HUES64 (cell line): Measurements from ENCODE around the gene IAH1.

Source experiments
- H3K27ac ChIP-seq: 2 replicates; pipeline ENCODE4 v1.7.0; 2013; ENCODE audit warnings: low read depth, low read length, inconsistent platforms
- H3K27me3 ChIP-seq: 2 replicates; pipeline ENCODE4 v1.6.1; 2013; ENCODE audit warnings: mild to moderate bottlenecking, low read length; ENCODE audit not compliant: insufficient read depth
- H3K36me3 ChIP-seq: 2 replicates; pipeline ENCODE4 v1.6.1; 2013; ENCODE audit warnings: mild to moderate bottlenecking, low read length; ENCODE audit not compliant: insufficient read depth
- H3K4me1 ChIP-seq: 2 replicates; pipeline ENCODE4 v1.6.1; 2013; ENCODE audit warnings: mild to moderate bottlenecking, low read length, moderate library complexity; ENCODE audit not compliant: insufficient read depth
- H3K4me3 ChIP-seq: 2 replicates; pipeline ENCODE4 v1.5.1; 2013; ENCODE audit warnings: mild to moderate bottlenecking, low read length, moderate library complexity
- H3K9ac ChIP-seq: 2 replicates; pipeline ENCODE4 v1.6.1; 2013; ENCODE audit warnings: mild to moderate bottlenecking, low read depth, low read length
- H3K9me3 ChIP-seq: 2 replicates; pipeline ENCODE4 v1.6.1; 2013; ENCODE audit warnings: low read depth, low read length; ENCODE audit not compliant: insufficient read depth
- WGBS: fragments of 150-250, 120-280 bp; methylation state at CpG from one replicate; pipeline ENCODE4 v1.1.7; 2013; ENCODE audit warnings: missing lambda C conversion rate; 5-methylcytosine and 5-hydroxymethylcytosine counted together

Gene IAH1

GRCh38 chr2:9460441-9461017 lies 13.8 kb upstream of the IAH1 start:
- H3K4me3 ChIP-seq = no peak overlapping the region
- H3K27me3 ChIP-seq = no peaks in the 10 kb centered on the region
- no peak overlapping the region for H3K27ac ChIP-seq
- H3K36me3 ChIP-seq = peaks cover 84% of the 10 kb centered on the region
- no peaks in the 10 kb centered on the region for H3K4me1 ChIP-seq
- WGBS = 97% methylated on average over 2 of the region's 3 CpGs
- no peak overlapping the region for H3K9ac ChIP-seq
- H3K9me3 ChIP-seq = no peaks in the 10 kb centered on the region

- 96% methylated on average over 3 of the region's 3 CpGs for WGBS
These were observed 13.3 kb upstream of the IAH1 start for GRCh38 chr2:9461079-9461478.

DNA sequence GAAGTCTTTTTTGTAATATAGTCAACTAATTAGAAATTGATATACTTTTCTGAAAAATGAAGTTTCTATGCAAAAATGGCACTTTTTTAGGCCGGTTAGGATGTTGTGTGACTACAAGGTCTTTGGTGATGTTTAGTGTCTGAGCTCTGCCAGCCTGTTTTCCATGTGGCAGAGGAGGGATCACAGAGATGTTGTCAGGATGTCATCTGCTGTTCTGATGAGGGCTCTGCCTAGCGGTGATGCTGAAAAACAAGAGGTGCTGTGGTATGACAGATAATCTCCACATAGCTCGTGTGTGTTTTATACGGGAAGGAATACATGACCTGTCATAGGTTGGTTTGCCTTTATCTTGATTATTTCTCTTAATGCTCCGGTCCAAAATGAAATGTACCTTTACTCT lies 12.0 kb upstream of the IAH1 start:
- WGBS = 92% methylated on average over 4 of the region's 5 CpGs
- no peak overlapping the region for H3K4me3 ChIP-seq
- H3K36me3 ChIP-seq = peaks cover 81% of the 10 kb centered on the region

More at GRCh38 chr2:9461079-9461478, 13.3 kb upstream of the IAH1 start:
- Histone ChIP-seq H3K27ac (no peak overlapping the region), H3K4me3 (no peak overlapping the region), H3K9me3 (no peaks in the 10 kb centered on the region), H3K4me1 (no peaks in the 10 kb centered on the region), H3K9ac (no peak overlapping the region), H3K36me3 (peaks cover 84% of the 10 kb centered on the region), H3K27me3 (no peaks in the 10 kb centered on the region)

DNA sequence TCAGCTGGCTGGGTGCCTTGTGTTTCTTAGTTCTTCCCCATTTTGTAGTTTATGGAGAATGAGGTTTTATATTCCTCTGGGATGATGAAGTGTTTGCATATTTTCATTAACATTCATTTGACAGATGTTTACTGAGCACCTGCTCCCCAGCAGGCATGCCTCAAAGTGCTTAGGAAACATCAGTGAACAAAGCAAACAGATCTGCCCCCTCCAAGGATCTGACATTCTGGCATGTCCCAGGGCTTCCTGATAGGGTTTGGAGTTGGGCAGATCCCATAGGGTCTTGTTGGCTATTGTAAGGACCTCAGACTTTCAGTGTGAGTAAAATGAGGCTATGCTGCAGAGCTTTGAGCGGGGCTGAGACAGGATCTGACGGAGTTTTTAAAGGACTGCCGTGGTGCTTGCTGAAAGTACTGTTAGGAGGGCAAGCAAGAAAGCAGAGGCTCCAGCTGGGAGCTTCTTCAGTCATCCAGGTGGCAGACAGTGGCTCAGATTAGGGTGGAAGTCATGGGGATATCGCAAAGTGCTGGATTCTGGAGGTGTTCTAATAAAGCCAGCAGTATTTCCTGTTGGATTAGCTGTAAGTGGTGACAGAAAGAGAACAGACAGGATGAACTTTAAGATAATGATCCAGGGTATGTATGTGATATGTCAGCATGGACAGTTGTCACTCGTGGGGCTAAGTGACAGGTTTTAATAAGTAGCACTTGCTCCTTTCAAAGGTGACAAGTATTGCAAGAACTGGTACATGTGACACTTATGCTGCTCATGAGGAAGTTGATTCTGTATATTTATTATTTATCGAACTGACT lies 11.3 kb upstream of the IAH1 start:
- no peaks in the 10 kb centered on the region for H3K27me3 ChIP-seq
- peaks cover 81% of the 10 kb centered on the region for H3K36me3 ChIP-seq
- H3K9ac ChIP-seq = no peak overlapping the region
- no peaks in the 10 kb centered on the region for H3K4me1 ChIP-seq
- H3K9me3 ChIP-seq = no peaks in the 10 kb centered on the region
- WGBS = 91% methylated on average over 6 of the region's 6 CpGs
- no peak overlapping the region for H3K4me3 ChIP-seq
- H3K27ac ChIP-seq = no peak overlapping the region

More for the DNA sequence above, 12.0 kb upstream of the IAH1 start:
- Histone ChIP-seq H3K27ac (no peak overlapping the region), H3K9me3 (no peaks in the 10 kb centered on the region), H3K4me1 (no peaks in the 10 kb centered on the region), H3K9ac (no peak overlapping the region), H3K27me3 (no peaks in the 10 kb centered on the region)

DNA sequence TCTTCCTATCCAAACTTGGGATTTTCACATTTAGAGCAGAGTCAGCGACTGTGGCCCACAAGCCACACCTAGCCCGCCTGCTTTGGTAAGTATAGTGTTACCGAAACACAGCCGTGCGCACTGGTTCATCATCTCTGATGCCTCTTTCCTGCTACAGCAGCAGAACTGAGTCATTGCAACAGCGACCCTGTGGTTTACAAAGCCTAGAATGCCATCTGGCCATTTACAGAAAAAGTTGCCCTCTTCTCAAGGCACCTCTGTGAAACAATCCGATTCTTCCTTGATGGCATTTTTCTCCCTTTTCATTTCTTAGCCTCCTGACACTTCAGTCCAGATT lies 10.7 kb upstream of the IAH1 start:
- Histone ChIP-seq H3K27ac (no peak overlapping the region), H3K4me1 (no peaks in the 10 kb centered on the region), H3K4me3 (no peak overlapping the region), H3K36me3 (peaks cover 80% of the 10 kb centered on the region), H3K9me3 (no peaks in the 10 kb centered on the region), H3K9ac (no peak overlapping the region), H3K27me3 (no peaks in the 10 kb centered on the region)
- WGBS = 81% methylated on average over 7 of the region's 7 CpGs

DNA sequence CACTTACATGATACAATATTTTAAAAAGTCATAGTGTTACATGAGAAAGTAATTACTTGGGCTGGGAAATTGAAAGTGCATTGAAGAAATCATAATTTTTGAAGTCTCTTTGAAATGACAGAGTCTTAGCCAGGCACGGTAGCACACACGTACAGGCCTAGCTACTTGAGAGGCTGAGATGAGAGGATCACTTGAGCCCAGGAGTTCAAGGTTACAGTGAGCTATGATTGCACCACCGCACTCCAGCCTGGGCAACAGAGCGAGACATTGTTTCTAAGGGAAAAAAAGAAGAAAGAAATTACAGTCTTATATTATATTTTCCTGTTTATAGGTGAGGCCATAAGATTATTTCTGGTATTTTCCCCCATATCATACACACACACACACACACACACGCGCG lies 9.2 kb upstream of the IAH1 start:
- Histone ChIP-seq H3K36me3 (peaks cover 81% of the 10 kb centered on the region), H3K27ac (no peak overlapping the region), H3K4me3 (no peak overlapping the region), H3K9me3 (no peaks in the 10 kb centered on the region), H3K4me1 (no peaks in the 10 kb centered on the region), H3K9ac (no peak overlapping the region), H3K27me3 (no peaks in the 10 kb centered on the region)
- WGBS = 95% methylated on average over 3 of the region's 7 CpGs

DNA sequence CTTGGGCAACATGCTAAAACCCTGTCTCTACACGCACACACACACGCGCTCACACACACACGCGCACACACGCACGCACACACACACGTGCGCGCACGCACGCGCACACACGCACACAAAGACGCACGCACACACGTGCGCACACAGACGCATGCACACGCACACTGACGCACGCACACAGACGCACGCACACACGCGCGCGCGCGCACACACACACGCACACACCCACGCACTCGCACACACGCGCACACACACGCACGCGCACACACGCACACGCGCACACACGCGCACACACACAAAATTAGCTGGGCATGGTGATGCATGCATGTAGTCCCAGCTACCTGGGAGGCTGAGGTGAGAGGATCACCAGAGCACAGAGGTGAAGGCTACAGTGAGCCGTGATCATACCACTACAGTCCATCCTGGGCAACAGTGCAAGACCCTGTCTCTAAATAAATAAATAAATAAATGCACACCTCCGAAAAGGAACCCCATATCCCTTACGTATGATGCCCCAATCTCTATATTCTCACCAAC lies 8.1 kb upstream of the IAH1 start:
- H3K4me3 ChIP-seq = no peak overlapping the region
- H3K9me3 ChIP-seq = no peaks in the 10 kb centered on the region
- H3K9ac ChIP-seq = no peak overlapping the region
- peaks cover 79% of the 10 kb centered on the region for H3K36me3 ChIP-seq
- no peak overlapping the region for H3K27ac ChIP-seq
- no peaks in the 10 kb centered on the region for H3K27me3 ChIP-seq
- WGBS = 81% methylated on average over 44 of the region's 46 CpGs
- no peaks in the 10 kb centered on the region for H3K4me1 ChIP-seq

GRCh38 chr2:9467687-9468086 lies 6.7 kb upstream of the IAH1 start:
- no peak overlapping the region for H3K27ac ChIP-seq
- no peak overlapping the region for H3K4me3 ChIP-seq
- H3K36me3 ChIP-seq = peaks cover 80% of the 10 kb centered on the region
- no peaks in the 10 kb centered on the region for H3K4me1 ChIP-seq
- no peak overlapping the region for H3K9ac ChIP-seq
- WGBS = 91% methylated on average over 10 of the region's 10 CpGs
- no peaks in the 10 kb centered on the region for H3K9me3 ChIP-seq
- H3K27me3 ChIP-seq = no peaks in the 10 kb centered on the region

- Histone ChIP-seq H3K36me3 (peaks cover 58% of the 10 kb centered on the region), H3K27ac (no peak overlapping the region), H3K9ac (no peak overlapping the region), H3K4me1 (no peaks in the 10 kb centered on the region), H3K4me3 (no peak overlapping the region), H3K9me3 (no peaks in the 10 kb centered on the region), H3K27me3 (peaks cover 11% of the 10 kb centered on the region; the same call in 1 of the 2 replicates)
- WGBS = 94% methylated on average over 5 of the region's 5 CpGs
These were observed 3.1 kb upstream of the IAH1 start for GRCh38 chr2:9471206-9471605.

- Histone ChIP-seq H3K4me3 (no peak overlapping the region), H3K27ac (no peak overlapping the region), H3K27me3 (peaks cover 11% of the 10 kb centered on the region; the same call in 1 of the 2 replicates), H3K36me3 (peaks cover 48% of the 10 kb centered on the region), H3K4me1 (no peaks in the 10 kb centered on the region), H3K9me3 (no peaks in the 10 kb centered on the region), H3K9ac (no peak overlapping the region)
- over 99% methylated on average over 8 of the region's 9 CpGs for WGBS
These were observed 1.8 kb upstream of the IAH1 start for GRCh38 chr2:9472511-9472910.

DNA sequence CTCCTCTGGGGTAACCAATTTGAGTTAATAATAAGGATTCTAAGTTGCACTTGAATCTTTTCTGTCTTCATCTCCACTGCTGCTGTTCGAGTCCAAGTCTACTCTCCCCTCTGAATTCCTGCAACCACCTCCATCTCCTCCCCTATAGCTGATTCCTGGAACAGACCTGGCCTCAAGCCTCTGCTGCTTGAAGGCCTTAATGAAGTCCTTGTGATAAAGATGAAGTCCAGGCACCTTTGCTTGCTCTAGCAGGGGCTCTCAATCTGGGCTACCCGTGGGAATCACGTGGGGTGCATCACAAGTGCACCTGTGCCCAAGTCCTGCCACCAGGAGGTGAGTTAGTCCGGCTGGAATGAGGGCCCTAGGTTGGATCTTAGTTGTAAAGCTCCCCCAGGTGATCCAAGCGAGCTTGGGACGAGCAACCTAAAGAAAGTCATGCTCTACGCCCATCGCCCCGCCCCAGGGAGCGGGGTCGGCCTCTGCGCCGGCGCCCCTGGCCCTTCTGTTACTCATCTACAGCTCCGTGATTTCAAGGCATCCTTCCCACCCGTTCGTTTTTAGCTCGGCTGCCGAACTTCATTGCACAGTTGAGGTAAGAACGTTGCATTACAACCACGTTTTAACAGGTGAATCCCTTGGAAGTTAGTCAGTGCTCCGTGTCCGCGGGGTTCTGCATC lies 905 bp upstream of the IAH1 start:
- 93% methylated on average over 24 of the region's 24 CpGs for WGBS
- Histone ChIP-seq H3K9ac (peak overlapping the region; percentile 72; the same call in 1 of the 2 replicates), H3K27me3 (peaks cover 11% of the 10 kb centered on the region; the same call in 1 of the 2 replicates), H3K27ac (no peak overlapping the region), H3K4me3 (peak overlapping the region; percentile 62), H3K36me3 (peaks cover 39% of the 10 kb centered on the region), H3K4me1 (no peaks in the 10 kb centered on the region), H3K9me3 (no peaks in the 10 kb centered on the region)
